Right atrium auricular region (tissue), 2 donors: Measurements from ENCODE around the gene SIK3. TPM values are rescaled to one million over a fixed set of nuclear protein-coding genes. Genes with fewer than 3 reads are reported as not detected.
A peak's percentile ranks its signal among the peaks of the same experiment; 100 is the strongest.

Experiments used
- DNase-seq: peaks from one replicate; pipeline ENCODE4 v3.0.0-alpha.2; 2019; ENCODE audit warnings: low spot score
- H3K27ac ChIP-seq, 2 donors: fragments of 200-600 bp; sonication (generic); 1 replicate in 1 of 2; 2 replicates in 1 of 2; pipeline ENCODE4 v1.5.1; 2016 to 2019
- H3K27me3 ChIP-seq, 2 donors: fragments of 200-600 bp; sonication (generic); one replicate each; pipeline versions ENCODE4 v1.5.1 to v1.6.0; 2017 to 2019
- H3K36me3 ChIP-seq: fragments of 200-600 bp; sonication (generic); one replicate; pipeline ENCODE4 v1.5.1; 2016
- H3K4me1 ChIP-seq, 2 donors: fragments of 200-600 bp; sonication (generic); one replicate each; pipeline versions ENCODE4 v1.5.1 to v1.6.0; 2017 to 2019
- H3K4me3 ChIP-seq, 2 donors: fragments of 200-600 bp; sonication (generic); 1 replicate in 1 of 2; 2 replicates in 1 of 2; pipeline ENCODE4 v1.5.1; 2017 to 2019; ENCODE audit warnings: mild to moderate bottlenecking in 1 of 2, moderate library complexity in 1 of 2
- H3K9me3 ChIP-seq, 2 donors: fragments of 200-600 bp; sonication (generic); one replicate each; pipeline ENCODE4 v1.5.1; 2019
- CTCF ChIP-seq, 2 donors: fragments of 200-600 bp; sonication (generic); IDR thresholded peaks; one replicate each; pipeline ENCODE4 v1.5.1; 2019; ENCODE audit warnings: antibody characterized with exemption in 2 of 2
- total RNA-seq, 2 donors: library from RNA; depleted of rRNA; stranded (reverse); fragments of >200 nt; gene quantifications; one replicate each; pipeline ENCODE4 v1.1.0, GENCODE V29; 2016

The SIK3 gene
- total RNA-seq, 2 donors from 2014 or later: 27.0 to 40.1 TPM

GRCh38 chr11:116843661-116844060 is 254.6 kb downstream of the SIK3 start:
- Histone ChIP-seq H3K27me3 (no peaks in the 10 kb centered on the region), H3K36me3 (peaks cover 47% of the 10 kb centered on the region), H3K27ac (no peak overlapping the region), H3K9me3 (no peaks in the 10 kb centered on the region), H3K4me3 (no peak overlapping the region), H3K4me1 (peaks cover 0 to 4% of the 10 kb centered on the region in 2 donors)
- no peak for TF ChIP-seq CTCF (IDR thresholded peaks at IDR 0.05)
- no peak for DNase-seq

GRCh38 chr11:116842909-116843308 is 255.3 kb downstream of the SIK3 start:
- H3K9me3 ChIP-seq: no peaks in the 10 kb centered on the region
- DNase-seq: no peak
- no peaks in the 10 kb centered on the region for H3K27me3 ChIP-seq
- peaks cover 0 to 4% of the 10 kb centered on the region in 2 donors for H3K4me1 ChIP-seq
- H3K27ac ChIP-seq: no peak overlapping the region
- no peak for TF ChIP-seq CTCF (IDR thresholded peaks at IDR 0.05)
- no peak overlapping the region for H3K4me3 ChIP-seq
- peaks cover 39% of the 10 kb centered on the region for H3K36me3 ChIP-seq

GRCh38 chr11:116842117-116842516 is 256.1 kb downstream of the SIK3 start:
- Histone ChIP-seq H3K4me3 (no peak overlapping the region), H3K27ac (no peak overlapping the region), H3K27me3 (no peaks in the 10 kb centered on the region), H3K36me3 (peaks cover 31% of the 10 kb centered on the region), H3K4me1 (peaks cover 0 to 12% of the 10 kb centered on the region in 2 donors), H3K9me3 (no peaks in the 10 kb centered on the region)
- no peak for DNase-seq
- TF ChIP-seq CTCF (IDR thresholded peaks at IDR 0.05): no peak

GRCh38 chr11:116840746-116841296 is 257.4 kb downstream of the SIK3 start:
- no peak overlapping the region for H3K4me3 ChIP-seq
- no peaks in the 10 kb centered on the region for H3K9me3 ChIP-seq
- no peak for DNase-seq
- TF ChIP-seq CTCF (IDR thresholded peaks at IDR 0.05): no peak
- no peaks in the 10 kb centered on the region for H3K27me3 ChIP-seq
- no peak overlapping the region for H3K27ac ChIP-seq
- peaks cover 18% of the 10 kb centered on the region for H3K36me3 ChIP-seq
- H3K4me1 ChIP-seq: peaks cover 0 to 25% of the 10 kb centered on the region in 2 donors

- peak in 1 of 2 donors; percentile 40 for TF ChIP-seq CTCF (IDR thresholded peaks at IDR 0.05)
- H3K36me3 ChIP-seq: peaks cover 14% of the 10 kb centered on the region
These were observed 257.9 kb downstream of the SIK3 start for GRCh38 chr11:116840224-116840745.

More at GRCh38 chr11:116840224-116840745, 257.9 kb downstream of the SIK3 start:
- H3K4me3 ChIP-seq: no peak overlapping the region
- H3K27ac ChIP-seq: no peak overlapping the region
- no peaks in the 10 kb centered on the region for H3K9me3 ChIP-seq
- peaks cover 0 to 30% of the 10 kb centered on the region in 2 donors for H3K4me1 ChIP-seq
- no peaks in the 10 kb centered on the region for H3K27me3 ChIP-seq
- no peak for DNase-seq
